OCI-LY7 (cell line): ENCODE results near the gene TBC1D30.
A peak's percentile ranks its signal among the peaks of the same experiment; 100 is the strongest.
"Not testable (repeated sequence)": the region's sequence is repeated elsewhere in the genome, so short reads cannot be mapped to it uniquely, and the experiment has no call there.

Source experiments
- EZH2phosphoT487 ChIP-seq: fragments of 200-600 bp; sonication (generic); IDR thresholded peaks from 2 replicates; pipeline ENCODE4 v1.6.1; 2018; ENCODE audit warnings: low read depth, borderline replicate concordance, mild to moderate bottlenecking, mixed run types, antibody characterized with exemption, low read length, moderate library complexity, mixed read lengths
- TF ChIP-seq, protein P1 (sequence below): fragments of 200-600 bp; sonication (generic); conservative IDR thresholded peaks from 2 replicates; pipeline ENCODE4 v1.5.1; 2014; ENCODE audit warnings: mild to moderate bottlenecking, antibody characterized with exemption, low read length, moderate library complexity, mixed read lengths

DNA sequence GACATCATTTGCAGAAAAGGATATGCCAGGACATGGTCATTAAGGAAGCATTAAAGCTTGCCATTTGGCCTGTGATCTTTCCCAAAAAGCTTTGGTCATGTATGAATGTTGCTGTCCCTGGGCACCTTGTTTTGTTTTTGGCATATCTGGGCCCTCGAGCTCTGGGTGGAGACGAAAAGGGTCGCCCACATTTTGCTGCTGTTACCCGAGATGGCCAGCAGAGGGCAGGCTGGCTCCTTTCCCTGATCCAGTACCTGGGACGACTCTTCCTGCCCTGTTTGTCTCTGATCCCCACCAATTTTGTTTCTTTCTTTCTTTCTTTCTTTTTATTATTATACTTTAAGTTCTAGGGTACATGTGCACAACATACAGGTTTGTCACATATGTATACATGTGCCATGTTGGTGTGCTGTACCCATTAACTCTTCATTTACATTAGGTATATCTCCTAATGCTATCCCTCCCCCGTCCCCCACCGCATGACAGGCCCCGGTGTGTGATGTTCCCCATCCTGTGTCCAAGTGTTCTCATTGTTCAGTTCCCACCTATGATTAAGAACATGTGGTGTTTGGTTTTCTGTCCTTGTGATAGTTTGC is 22.2 kb upstream of the TBC1D30 start:
- TF ChIP-seq, protein P1, sequence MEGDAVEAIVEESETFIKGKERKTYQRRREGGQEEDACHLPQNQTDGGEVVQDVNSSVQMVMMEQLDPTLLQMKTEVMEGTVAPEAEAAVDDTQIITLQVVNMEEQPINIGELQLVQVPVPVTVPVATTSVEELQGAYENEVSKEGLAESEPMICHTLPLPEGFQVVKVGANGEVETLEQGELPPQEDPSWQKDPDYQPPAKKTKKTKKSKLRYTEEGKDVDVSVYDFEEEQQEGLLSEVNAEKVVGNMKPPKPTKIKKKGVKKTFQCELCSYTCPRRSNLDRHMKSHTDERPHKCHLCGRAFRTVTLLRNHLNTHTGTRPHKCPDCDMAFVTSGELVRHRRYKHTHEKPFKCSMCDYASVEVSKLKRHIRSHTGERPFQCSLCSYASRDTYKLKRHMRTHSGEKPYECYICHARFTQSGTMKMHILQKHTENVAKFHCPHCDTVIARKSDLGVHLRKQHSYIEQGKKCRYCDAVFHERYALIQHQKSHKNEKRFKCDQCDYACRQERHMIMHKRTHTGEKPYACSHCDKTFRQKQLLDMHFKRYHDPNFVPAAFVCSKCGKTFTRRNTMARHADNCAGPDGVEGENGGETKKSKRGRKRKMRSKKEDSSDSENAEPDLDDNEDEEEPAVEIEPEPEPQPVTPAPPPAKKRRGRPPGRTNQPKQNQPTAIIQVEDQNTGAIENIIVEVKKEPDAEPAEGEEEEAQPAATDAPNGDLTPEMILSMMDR = peak; percentile 85
- not testable (repeated sequence) for TF ChIP-seq EZH2phosphoT487
